Measurements from ENCODE around the gene RNF103.

DNA sequence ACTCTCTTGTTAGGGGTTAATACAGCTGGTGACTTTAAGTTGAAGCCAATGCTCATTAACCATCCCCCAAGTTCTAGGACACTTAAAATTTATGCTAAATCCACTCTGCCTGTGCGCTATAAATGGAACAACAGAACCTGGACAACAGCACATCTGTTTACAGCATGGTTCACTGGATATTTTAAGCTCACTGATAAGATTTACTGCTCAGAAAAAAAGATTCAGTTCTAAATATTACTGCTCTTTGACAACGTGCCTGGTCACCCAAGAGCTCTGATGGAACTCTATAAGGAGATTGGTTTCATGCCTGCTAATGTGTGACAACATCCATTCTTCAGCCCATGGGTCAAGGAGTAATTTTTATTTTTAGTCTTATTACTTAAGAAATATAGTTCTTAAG, 27.5 kb downstream of the RNF103 start:
- TF ChIP-seq, protein P1, sequence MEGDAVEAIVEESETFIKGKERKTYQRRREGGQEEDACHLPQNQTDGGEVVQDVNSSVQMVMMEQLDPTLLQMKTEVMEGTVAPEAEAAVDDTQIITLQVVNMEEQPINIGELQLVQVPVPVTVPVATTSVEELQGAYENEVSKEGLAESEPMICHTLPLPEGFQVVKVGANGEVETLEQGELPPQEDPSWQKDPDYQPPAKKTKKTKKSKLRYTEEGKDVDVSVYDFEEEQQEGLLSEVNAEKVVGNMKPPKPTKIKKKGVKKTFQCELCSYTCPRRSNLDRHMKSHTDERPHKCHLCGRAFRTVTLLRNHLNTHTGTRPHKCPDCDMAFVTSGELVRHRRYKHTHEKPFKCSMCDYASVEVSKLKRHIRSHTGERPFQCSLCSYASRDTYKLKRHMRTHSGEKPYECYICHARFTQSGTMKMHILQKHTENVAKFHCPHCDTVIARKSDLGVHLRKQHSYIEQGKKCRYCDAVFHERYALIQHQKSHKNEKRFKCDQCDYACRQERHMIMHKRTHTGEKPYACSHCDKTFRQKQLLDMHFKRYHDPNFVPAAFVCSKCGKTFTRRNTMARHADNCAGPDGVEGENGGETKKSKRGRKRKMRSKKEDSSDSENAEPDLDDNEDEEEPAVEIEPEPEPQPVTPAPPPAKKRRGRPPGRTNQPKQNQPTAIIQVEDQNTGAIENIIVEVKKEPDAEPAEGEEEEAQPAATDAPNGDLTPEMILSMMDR (conservative IDR thresholded peaks at IDR 0.05 in 1 of 2, IDR thresholded peaks at IDR 0.05 in 1 of 2; ENCODE audit: low read depth in 1 of 2, low read length in 2 of 2) = no peak
- no peak for TF ChIP-seq EZH2 (IDR thresholded peaks at IDR 0.05; ENCODE audit: low read length, missing control alignments)

Data from fibroblast of lung (primary cell).